Measurements from ENCODE around the gene TINAGL1. TPM values are rescaled to one million over a fixed set of nuclear protein-coding genes. Genes with fewer than 3 reads are reported as not detected.
A peak's percentile ranks its signal among the peaks of the same experiment; 100 is the strongest.

TINAGL1 gene
- total and polyA plus RNA-seq, 7 experiments from 2014 or later, result not detected

DNA sequence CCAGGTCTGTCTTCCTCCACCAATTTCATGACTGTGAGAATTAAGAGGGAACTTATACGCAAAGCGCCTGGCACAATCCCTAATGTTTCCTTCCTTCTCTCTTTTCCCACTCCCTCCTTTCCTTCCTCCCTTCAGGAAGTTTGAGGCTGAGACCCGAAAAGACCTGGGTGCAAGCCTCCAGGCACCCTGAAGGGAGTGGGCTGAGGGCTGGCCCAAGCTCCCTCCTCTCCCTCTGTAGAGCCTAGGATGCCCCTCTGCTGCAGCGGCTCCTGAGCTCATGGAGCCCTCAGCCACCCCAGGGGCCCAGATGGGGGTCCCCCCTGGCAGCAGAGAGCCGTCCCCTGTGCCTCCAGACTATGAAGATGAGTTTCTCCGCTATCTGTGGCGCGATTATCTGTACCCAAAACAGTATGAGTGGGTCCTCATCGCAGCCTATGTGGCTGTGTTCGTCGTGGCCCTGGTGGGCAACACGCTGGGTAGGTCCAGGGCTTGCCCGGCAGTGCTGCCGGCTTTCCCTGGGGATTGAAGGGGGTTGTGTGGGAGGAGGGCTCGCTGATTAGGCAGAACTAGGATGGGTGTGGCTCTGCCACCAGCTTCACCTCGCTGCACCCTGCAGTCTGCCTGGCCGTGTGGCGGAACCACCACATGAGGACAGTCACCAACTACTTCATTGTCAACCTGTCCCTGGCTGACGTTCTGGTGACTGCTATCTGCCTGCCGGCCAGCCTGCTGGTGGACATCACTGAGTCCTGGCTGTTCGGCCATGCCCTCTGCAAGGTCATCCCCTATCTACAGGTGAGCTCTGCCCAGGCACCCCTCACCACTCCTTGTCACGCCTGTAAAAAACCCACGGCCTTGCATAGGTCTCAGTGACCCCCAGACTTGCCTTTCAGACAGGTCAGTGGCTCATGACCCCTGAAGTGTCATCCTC lies 42.9 kb downstream of the TINAGL1 start:
- no peaks in the 10 kb centered on the region for H3K9me3 ChIP-seq (ENCODE audit: control insufficient read depth in 2 of 3, low read length in 3 of 3)
- Mint-ChIP-seq H3K4me1 (peaks cover 0 to 10% (median 6%) of the 10 kb centered on the region in 7 donors), H3K27ac (no peak overlapping the region), H3K36me3 (peaks cover 0 to 6% (median 0%) of the 10 kb centered on the region in 5 donors), H3K4me3 (peak overlapping the region in 4 of 10 donors; percentile 12 to 64 (median 59)), H3K9me3 (no peaks in the 10 kb centered on the region), H3K27me3 (peaks cover 29 to 37% (median 30%) of the 10 kb centered on the region in 5 donors)
- no peaks in the 10 kb centered on the region for H3K36me3 ChIP-seq (ENCODE audit: control insufficient read depth in 2 of 3, insufficient read depth in 3 of 3, low read length in 3 of 3)
- H3K27ac ChIP-seq (ENCODE audit: low read depth, low read length), result no peak overlapping the region
- ChIA-PET POLR2A (interaction anchor here (0.5 kb wide), 1 partner anchor 234 kb away, joined by 4 read pairs; no protein-coding TSS in a partner anchor), CTCF (interaction anchor here (0.9 to 1.4 kb wide), 2 partner anchors 10 to 14 kb away, joined by 3 read pairs; no protein-coding TSS in a partner anchor)
- ATAC-seq (no peak), DNase-seq (no peak)
- H3K27me3 ChIP-seq (ENCODE audit: control insufficient read depth in 2 of 2, insufficient read depth in 2 of 2, low read length in 2 of 2), result peaks cover 0 to 3% of the 10 kb centered on the region in 2 donors
- intact Hi-C loops (cut with micrococcal nuclease), result loop anchor here in 1 of 2 donors (1.0 kb wide), 1 partner anchor 55 kb away; no protein-coding TSS in a partner anchor
- no peak overlapping the region for H3K4me3 ChIP-seq (ENCODE audit: low read length)
- H3K4me1 ChIP-seq (ENCODE audit: control insufficient read depth in 2 of 2, insufficient read depth in 2 of 2, low read length in 2 of 2), result no peaks in the 10 kb centered on the region

DNA sequence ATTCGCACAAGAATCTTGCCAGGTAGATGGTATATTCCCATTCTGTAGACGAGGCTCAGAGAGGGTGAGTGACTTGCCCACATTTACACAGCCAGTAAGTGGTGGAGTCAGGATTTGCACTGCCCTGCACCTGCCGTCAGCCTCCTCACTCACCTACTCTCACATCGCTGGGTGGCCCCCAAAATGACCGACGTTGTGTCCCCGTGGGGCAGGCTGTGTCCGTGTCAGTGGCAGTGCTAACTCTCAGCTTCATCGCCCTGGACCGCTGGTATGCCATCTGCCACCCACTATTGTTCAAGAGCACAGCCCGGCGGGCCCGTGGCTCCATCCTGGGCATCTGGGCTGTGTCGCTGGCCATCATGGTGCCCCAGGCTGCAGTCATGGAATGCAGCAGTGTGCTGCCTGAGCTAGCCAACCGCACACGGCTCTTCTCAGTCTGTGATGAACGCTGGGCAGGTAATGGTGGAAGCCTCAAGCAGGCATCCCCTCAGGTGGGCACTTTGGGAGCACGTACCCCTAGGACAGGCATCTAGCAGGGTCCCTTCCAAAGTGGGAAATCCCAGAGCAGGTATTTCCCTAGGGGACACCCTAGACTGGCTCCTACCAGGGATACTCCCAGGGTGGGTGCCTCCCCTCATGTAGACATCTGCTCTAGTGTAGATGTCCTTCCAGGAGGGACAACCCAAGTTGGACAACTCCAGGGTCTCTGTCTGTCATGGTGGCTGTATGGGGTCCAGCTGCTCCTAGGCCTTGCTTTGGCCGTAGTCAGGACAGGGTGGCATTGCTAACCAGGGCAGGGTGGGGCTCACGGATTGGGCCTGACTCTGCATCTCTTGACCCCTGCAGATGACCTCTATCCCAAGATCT lies 44.5 kb downstream of the TINAGL1 start:
- ATAC-seq, result no peak
- Histone ChIP-seq H3K4me1 (ENCODE audit: control insufficient read depth in 2 of 2, insufficient read depth in 2 of 2, low read length in 2 of 2) (no peaks in the 10 kb centered on the region), H3K27me3 (ENCODE audit: control insufficient read depth in 2 of 2, insufficient read depth in 2 of 2, low read length in 2 of 2) (peaks cover 0 to 3% of the 10 kb centered on the region in 2 donors), H3K4me3 (ENCODE audit: low read length) (no peak overlapping the region), H3K9me3 (ENCODE audit: control insufficient read depth in 2 of 3, low read length in 3 of 3) (no peaks in the 10 kb centered on the region), H3K36me3 (ENCODE audit: control insufficient read depth in 2 of 3, insufficient read depth in 3 of 3, low read length in 3 of 3) (no peaks in the 10 kb centered on the region), H3K27ac (ENCODE audit: low read depth, low read length) (no peak overlapping the region)
- Mint-ChIP-seq H3K4me1 (peaks cover 0 to 10% (median 8%) of the 10 kb centered on the region in 7 donors), H3K4me3 (no peak overlapping the region), H3K27me3 (peaks cover 25 to 32% (median 26%) of the 10 kb centered on the region in 5 donors), H3K27ac (no peak overlapping the region), H3K9me3 (no peaks in the 10 kb centered on the region), H3K36me3 (peaks cover 0 to 7% (median 1%) of the 10 kb centered on the region in 5 donors)
- ChIA-PET CTCF (no interaction called here), POLR2A (no interaction called here)
- intact Hi-C loops (cut with micrococcal nuclease), result no loop called here
- no peak for DNase-seq

DNA sequence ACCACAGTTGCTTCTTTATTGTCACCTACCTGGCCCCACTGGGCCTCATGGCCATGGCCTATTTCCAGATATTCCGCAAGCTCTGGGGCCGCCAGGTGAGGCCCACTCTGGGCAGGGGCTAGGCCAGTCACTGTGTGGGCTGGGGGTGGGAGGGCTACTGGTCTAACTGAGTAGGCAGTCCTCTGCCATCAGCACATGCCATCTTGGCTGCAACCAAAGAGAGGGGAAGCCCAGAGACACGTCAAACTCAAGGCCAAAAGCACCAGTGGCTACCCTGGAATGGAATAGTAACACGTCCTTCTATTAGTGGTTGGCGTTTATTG lies 45.1 kb downstream of the TINAGL1 start:
- Mint-ChIP-seq H3K27ac (no peak overlapping the region), H3K4me1 (peaks cover 0 to 10% (median 8%) of the 10 kb centered on the region in 7 donors), H3K27me3 (peaks cover 19 to 27% (median 21%) of the 10 kb centered on the region in 5 donors), H3K4me3 (no peak overlapping the region), H3K9me3 (no peaks in the 10 kb centered on the region), H3K36me3 (peaks cover 0 to 7% (median 1%) of the 10 kb centered on the region in 5 donors)
- DNase-seq (no peak), ATAC-seq (no peak)
- no peaks in the 10 kb centered on the region for H3K36me3 ChIP-seq (ENCODE audit: control insufficient read depth in 2 of 3, insufficient read depth in 3 of 3, low read length in 3 of 3)
- no peak overlapping the region for H3K4me3 ChIP-seq (ENCODE audit: low read length)
- H3K27ac ChIP-seq (ENCODE audit: low read depth, low read length), result no peak overlapping the region
- H3K9me3 ChIP-seq (ENCODE audit: control insufficient read depth in 2 of 3, low read length in 3 of 3), result no peaks in the 10 kb centered on the region
- ChIA-PET CTCF (no interaction called here), POLR2A (no interaction called here)
- peaks cover 0 to 3% of the 10 kb centered on the region in 2 donors for H3K27me3 ChIP-seq (ENCODE audit: control insufficient read depth in 2 of 2, insufficient read depth in 2 of 2, low read length in 2 of 2)
- no peaks in the 10 kb centered on the region for H3K4me1 ChIP-seq (ENCODE audit: control insufficient read depth in 2 of 2, insufficient read depth in 2 of 2, low read length in 2 of 2)
- intact Hi-C loops (cut with micrococcal nuclease), result no loop called here

DNA sequence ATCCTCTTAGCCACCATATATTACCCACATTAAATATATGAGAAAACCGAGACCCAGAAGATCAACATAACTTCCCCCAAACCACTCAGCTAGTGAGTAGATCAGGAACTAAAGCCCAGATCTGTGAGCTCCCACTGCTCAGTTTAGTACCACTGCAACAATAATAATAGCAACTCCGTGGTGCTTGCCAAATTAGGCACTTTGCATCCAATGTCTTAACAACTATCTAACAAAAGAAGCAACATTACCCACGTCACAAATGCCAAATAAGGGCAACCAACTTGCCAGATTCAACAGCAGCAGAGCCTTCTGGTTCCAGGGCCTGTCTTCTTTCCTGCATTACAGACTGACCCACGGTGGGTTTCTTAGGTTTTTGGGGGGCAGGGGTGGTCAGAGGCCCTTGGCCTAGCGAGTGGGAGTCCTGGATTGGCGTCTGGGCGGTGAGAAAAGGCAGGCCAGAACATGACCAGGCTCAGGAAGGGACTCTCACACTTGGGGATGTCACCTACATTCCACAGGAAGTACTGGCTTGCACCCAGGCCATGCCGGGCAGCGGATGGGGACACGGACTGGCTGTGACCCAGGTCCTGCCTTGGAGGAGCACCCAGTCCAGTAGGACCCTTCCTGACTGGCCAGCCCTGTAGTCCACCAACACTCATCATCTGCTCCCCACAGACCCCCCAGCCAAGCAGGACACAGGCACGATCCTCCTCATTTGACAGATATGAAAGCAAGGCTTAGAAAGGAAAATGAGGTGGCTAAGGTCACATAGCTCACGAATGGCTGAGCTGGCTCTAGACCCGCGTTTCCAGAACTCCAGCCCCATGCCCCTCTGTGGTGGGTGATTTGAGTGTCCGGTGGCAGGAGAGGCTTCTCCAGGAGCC lies 45.8 kb downstream of the TINAGL1 start:
- ATAC-seq (no peak), DNase-seq (no peak)
- H3K27ac ChIP-seq (ENCODE audit: low read depth, low read length), result no peak overlapping the region
- H3K4me1 Mint-ChIP-seq, result peaks cover 0 to 11% (median 4%) of the 10 kb centered on the region in 7 donors
- ChIA-PET POLR2A (no interaction called here), CTCF (interaction anchor here (0.6 kb wide), 1 partner anchor 154 kb away, joined by 4 read pairs; no protein-coding TSS in a partner anchor)
- no peak overlapping the region for H3K4me3 ChIP-seq (ENCODE audit: low read length)
- H3K4me3 Mint-ChIP-seq, result no peak overlapping the region
- H3K36me3 Mint-ChIP-seq, result peaks cover 0 to 11% (median 1%) of the 10 kb centered on the region in 5 donors
- no peaks in the 10 kb centered on the region for H3K9me3 ChIP-seq (ENCODE audit: control insufficient read depth in 2 of 3, low read length in 3 of 3)
- no peaks in the 10 kb centered on the region for H3K9me3 Mint-ChIP-seq
- peaks cover 0 to 4% (median 0%) of the 10 kb centered on the region in 3 experiments for H3K36me3 ChIP-seq (ENCODE audit: control insufficient read depth in 2 of 3, insufficient read depth in 3 of 3, low read length in 3 of 3)
- intact Hi-C loops (cut with micrococcal nuclease), result no loop called here
- no peak overlapping the region for H3K27ac Mint-ChIP-seq
- H3K27me3 ChIP-seq (ENCODE audit: control insufficient read depth in 2 of 2, insufficient read depth in 2 of 2, low read length in 2 of 2), result no peaks in the 10 kb centered on the region
- no peaks in the 10 kb centered on the region for H3K4me1 ChIP-seq (ENCODE audit: control insufficient read depth in 2 of 2, insufficient read depth in 2 of 2, low read length in 2 of 2)
- peaks cover 12 to 21% (median 14%) of the 10 kb centered on the region in 5 donors for H3K27me3 Mint-ChIP-seq

DNA sequence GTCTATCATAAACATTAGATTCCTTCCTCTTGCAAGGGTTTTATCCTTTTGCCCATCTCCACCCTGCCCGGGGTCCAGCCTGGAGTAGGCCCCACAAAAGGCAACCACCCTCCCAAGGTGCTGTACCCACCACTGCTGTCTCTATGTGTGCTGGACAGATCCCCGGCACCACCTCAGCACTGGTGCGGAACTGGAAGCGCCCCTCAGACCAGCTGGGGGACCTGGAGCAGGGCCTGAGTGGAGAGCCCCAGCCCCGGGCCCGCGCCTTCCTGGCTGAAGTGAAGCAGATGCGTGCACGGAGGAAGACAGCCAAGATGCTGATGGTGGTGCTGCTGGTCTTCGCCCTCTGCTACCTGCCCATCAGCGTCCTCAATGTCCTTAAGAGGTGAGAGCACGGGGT lies 47.0 kb downstream of the TINAGL1 start:
- Mint-ChIP-seq H3K9me3 (no peaks in the 10 kb centered on the region), H3K27me3 (peaks cover 8 to 15% (median 9%) of the 10 kb centered on the region in 5 donors), H3K4me3 (no peak overlapping the region), H3K4me1 (peaks cover 0 to 8% (median 0%) of the 10 kb centered on the region in 7 donors), H3K36me3 (peaks cover 0 to 17% (median 1%) of the 10 kb centered on the region in 5 donors), H3K27ac (no peak overlapping the region)
- Histone ChIP-seq H3K9me3 (ENCODE audit: control insufficient read depth in 2 of 3, low read length in 3 of 3) (no peaks in the 10 kb centered on the region), H3K4me1 (ENCODE audit: control insufficient read depth in 2 of 2, insufficient read depth in 2 of 2, low read length in 2 of 2) (no peaks in the 10 kb centered on the region), H3K4me3 (ENCODE audit: low read length) (no peak overlapping the region), H3K27ac (ENCODE audit: low read depth, low read length) (no peak overlapping the region), H3K27me3 (ENCODE audit: control insufficient read depth in 2 of 2, insufficient read depth in 2 of 2, low read length in 2 of 2) (no peaks in the 10 kb centered on the region), H3K36me3 (ENCODE audit: control insufficient read depth in 2 of 3, insufficient read depth in 3 of 3, low read length in 3 of 3) (peaks cover 0 to 17% (median 0%) of the 10 kb centered on the region in 3 experiments)
- CTCF ChIA-PET, result no interaction called here
- POLR2A ChIA-PET, result no interaction called here
- DNase-seq (no peak), ATAC-seq (no peak)
- intact Hi-C loops (cut with micrococcal nuclease), result no loop called here

DNA sequence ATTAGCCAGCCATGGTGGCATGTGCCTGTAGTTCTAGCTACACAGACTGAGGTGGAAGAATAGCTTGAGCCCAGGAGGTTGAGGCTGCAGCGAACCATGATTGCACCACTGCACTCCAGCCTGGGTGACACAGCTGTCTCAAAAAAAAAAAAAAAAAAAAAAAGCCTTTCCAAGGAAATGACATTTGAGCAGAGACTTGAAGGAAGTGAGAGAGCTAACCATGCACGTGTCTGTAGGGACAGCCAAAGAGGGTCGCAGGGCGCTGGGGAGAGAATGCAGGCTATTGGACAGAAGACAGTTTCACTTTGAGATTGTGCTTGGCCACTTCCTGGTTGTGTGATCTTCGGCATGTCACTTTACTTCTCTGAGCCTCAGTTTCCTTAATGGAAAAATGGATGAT lies 48.0 kb downstream of the TINAGL1 start:
- peaks cover 0 to 8% (median 0%) of the 10 kb centered on the region in 7 donors for H3K4me1 Mint-ChIP-seq

More for the DNA sequence above, 48.0 kb downstream of the TINAGL1 start:
- H3K27ac Mint-ChIP-seq, result peak overlapping the region in 1 of 9 donors; percentile 37
- no peaks in the 10 kb centered on the region for H3K4me1 ChIP-seq (ENCODE audit: control insufficient read depth in 2 of 2, insufficient read depth in 2 of 2, low read length in 2 of 2)
- no peaks in the 10 kb centered on the region for H3K27me3 ChIP-seq (ENCODE audit: control insufficient read depth in 2 of 2, insufficient read depth in 2 of 2, low read length in 2 of 2)
- no peak overlapping the region for H3K27ac ChIP-seq (ENCODE audit: low read depth, low read length)
- no peak overlapping the region for H3K4me3 Mint-ChIP-seq
- H3K36me3 Mint-ChIP-seq, result peaks cover 1 to 27% (median 3%) of the 10 kb centered on the region in 5 donors
- H3K36me3 ChIP-seq (ENCODE audit: control insufficient read depth in 2 of 3, insufficient read depth in 3 of 3, low read length in 3 of 3), result peaks cover 0 to 26% (median 0%) of the 10 kb centered on the region in 3 experiments
- intact Hi-C loops (cut with micrococcal nuclease), result no loop called here
- no peaks in the 10 kb centered on the region for H3K9me3 ChIP-seq (ENCODE audit: control insufficient read depth in 2 of 3, low read length in 3 of 3)
- H3K4me3 ChIP-seq (ENCODE audit: low read length), result no peak overlapping the region
- peaks cover 0 to 5% (median 3%) of the 10 kb centered on the region in 5 donors for H3K27me3 Mint-ChIP-seq
- CTCF ChIA-PET, result no interaction called here
- POLR2A ChIA-PET, result no interaction called here
- H3K9me3 Mint-ChIP-seq, result no peaks in the 10 kb centered on the region
- DNase-seq (no peak), ATAC-seq (no peak)
